Measurements from ENCODE around the gene GPR68.
"Not testable (repeated sequence)": the region's sequence is repeated elsewhere in the genome, so short reads cannot be mapped to it uniquely, and the experiment has no call there.

Gene GPR68

GRCh38 chr14:91252871-91253794, 8.6 kb upstream of the GPR68 start:
- no peak for DNase-seq (ENCODE audit: low read depth in 2 of 2)

GRCh38 chr14:91250912-91251311, 6.4 kb upstream of the GPR68 start:
- no peak for DNase-seq (ENCODE audit: low read depth in 2 of 2)

- no peak for DNase-seq (ENCODE audit: low read depth in 2 of 2)
These were observed 5.5 kb upstream of the GPR68 start for GRCh38 chr14:91249841-91250616.

GRCh38 chr14:91246051-91246852, 1.7 kb upstream of the GPR68 start:
- no peak for DNase-seq (ENCODE audit: low read depth in 2 of 2)

DNA sequence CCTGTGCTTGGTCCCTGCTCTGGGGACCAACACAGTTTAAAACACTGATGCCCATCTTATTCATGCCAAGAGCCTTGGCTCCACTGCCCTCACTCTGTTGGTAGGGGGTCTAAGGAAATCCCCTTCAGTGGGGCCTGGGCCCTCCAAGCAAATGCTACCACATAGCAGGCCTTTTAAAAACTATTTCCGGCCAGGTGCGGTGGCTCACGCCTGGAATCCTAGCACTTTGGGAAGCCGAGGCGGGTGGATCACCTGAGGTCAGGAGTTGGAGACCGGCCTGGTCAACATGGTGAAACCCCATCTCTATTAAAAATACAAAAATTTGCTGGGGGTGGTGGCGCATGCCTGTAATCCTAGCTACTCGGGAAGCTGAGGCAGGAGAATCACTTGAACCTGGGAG, 1.1 kb upstream of the GPR68 start:
- not testable (repeated sequence) for DNase-seq (ENCODE audit: low read depth in 2 of 2)

- no peak for DNase-seq (ENCODE audit: low read depth in 2 of 2)
These were observed 525 bp upstream of the GPR68 start for GRCh38 chr14:91245029-91245428.

DNA sequence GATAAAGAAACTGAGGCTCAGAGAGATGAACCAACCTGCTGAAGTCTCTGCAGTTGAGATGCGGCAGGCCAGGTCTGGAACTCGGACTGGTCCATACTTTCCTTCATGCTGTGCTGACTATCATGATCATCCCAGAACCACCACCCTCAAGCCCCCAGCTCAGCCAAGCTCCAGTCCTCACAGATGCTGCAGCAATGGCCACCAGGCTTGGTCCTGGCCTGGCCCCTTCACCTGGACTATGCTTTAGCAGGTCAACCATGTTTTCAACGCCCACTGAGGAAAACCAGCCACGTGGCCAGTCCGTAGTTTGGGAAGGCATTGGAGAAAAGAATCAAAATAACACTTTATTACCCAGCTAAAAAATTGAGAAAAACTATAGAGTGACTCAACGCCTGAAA, 1.4 kb downstream of the GPR68 start:
- DNase-seq (ENCODE audit: low read depth in 2 of 2), result no peak

DNA sequence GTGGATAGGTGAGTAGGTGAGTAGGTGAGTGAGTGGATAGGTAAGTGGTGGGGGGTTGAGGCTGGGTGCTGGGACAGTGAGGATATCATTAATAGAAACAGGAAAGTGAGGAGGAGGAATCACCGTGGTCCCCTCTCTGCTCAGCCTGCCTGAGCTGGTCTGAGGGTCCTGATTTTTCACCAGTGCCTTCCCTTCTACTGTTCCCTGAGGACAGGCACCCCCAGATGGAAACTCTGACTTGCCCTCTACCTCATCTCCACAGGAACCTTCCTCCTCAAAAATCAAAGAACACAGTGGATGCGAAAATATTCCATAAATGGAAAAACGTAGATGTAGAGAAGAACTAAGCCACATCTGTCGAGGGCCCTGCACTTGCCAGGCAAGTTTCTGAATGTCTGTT, 1.9 kb downstream of the GPR68 start:
- no peak for DNase-seq (ENCODE audit: low read depth in 2 of 2)

GRCh38 chr14:91241863-91242262, 2.6 kb downstream of the GPR68 start:
- DNase-seq (ENCODE audit: low read depth in 2 of 2), result no peak

GRCh38 chr14:91238661-91239060, 5.8 kb downstream of the GPR68 start:
- DNase-seq (ENCODE audit: low read depth in 2 of 2), result no peak

DNA sequence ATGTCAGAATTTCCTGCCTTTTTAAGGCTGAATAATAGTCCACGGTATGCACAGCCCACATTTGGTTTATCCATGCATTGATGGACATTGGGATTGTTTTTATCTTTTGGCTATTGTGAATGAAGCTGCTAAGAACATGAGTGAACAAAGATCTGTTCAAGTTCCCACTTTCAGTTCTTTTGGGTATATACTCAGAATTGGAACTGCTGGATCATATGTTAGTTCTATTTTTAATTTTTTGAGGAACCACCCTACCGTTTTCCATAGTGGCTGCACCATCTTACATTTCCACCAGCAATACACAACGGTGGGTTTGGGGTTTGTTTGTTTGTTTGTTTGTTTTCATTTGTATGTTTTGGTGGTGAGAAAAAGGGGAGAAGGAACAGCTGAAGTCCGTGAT, 6.4 kb downstream of the GPR68 start:
- no peak for DNase-seq (ENCODE audit: low read depth in 2 of 2)

DNA sequence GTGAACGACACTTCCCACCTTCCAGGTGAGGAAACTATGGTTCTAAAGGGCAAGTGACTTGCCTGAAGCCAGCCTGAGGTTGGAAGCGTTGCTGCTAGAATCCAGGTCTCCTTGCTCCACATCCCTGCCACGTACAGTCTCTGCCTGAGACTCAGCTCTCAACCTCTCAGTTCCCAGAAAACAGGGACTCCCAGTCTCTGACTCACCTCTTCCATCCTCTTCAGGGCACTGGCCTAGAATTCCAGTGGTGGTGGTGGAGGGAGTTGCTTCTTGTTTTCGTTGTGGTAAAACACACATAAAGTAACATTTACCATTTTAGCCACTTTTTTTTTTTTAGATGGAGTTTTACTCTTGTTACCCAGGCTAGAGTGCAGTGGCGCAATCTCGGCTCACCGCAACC, 7.3 kb downstream of the GPR68 start:
- no peak for DNase-seq (ENCODE audit: low read depth in 2 of 2)

- no peak for DNase-seq (ENCODE audit: low read depth in 2 of 2)
These were observed 8.7 kb downstream of the GPR68 start for GRCh38 chr14:91235841-91236240.

GRCh38 chr14:91234791-91235114, 9.8 kb downstream of the GPR68 start:
- DNase-seq (ENCODE audit: low read depth in 2 of 2), result no peak

GRCh38 chr14:91233936-91234790, 10.3 kb downstream of the GPR68 start:
- DNase-seq (ENCODE audit: low read depth in 2 of 2), result no peak

DNA sequence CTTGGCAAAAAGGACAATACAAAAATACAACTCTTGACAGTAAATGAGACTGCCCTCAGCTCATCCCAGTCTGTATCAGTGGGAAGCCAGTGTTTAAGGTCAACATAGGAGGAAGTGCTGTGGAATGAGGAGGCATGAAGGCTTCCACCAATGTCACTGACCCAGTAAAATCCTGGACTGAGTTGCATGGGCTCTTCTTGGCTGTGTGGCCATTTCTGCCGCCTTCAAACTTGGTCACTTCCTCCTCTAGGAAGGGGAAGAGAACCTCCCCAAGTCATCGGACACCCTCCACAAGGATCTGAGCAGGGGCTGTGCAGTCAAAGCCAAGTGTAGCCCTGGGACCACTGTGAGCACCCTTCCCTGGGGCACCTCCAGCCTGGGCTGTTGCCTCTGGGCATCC, 11.9 kb downstream of the GPR68 start:
- DNase-seq (ENCODE audit: low read depth in 2 of 2), result no peak

DNA sequence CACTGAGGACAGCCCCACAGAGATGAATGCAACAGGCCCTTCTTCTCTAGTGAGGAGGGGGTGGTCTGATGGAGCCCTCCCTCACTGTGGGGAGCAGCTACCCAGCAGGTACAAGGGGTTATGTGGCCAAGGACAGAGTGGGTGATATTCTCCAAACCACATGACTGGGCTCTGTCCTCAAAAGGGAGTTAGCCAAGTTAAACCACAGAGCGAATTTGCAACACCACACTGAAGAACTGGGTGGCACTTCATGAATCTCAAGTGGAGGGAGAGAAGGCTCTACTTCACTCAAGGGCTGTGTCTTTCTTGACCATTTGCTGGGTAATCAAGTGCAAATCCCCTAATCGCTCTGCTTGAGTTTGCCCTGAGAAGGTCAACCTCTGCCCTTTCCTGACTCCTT, 12.5 kb downstream of the GPR68 start:
- DNase-seq (ENCODE audit: low read depth in 2 of 2), result no peak

DNA sequence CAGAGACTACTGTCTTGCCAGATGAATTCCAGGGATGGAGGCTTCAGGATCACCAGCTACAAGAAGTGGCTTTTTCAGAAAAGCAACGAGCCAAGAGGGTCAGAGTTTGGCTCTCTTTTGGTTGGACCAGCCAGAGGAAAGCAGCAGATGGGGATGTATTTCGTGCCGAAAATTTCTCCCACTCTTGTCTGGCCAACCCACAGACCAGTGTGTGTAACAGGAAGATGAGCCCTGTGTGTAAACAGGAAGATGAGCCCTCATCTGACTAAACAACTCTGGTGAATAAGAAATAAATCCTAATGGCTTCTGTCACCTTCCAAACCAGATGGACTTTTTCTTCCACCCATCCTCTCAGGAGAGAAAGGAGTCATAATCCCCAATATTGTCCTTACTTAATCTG, 13.1 kb downstream of the GPR68 start:
- DNase-seq (ENCODE audit: low read depth in 2 of 2), result no peak

- DNase-seq (ENCODE audit: low read depth in 2 of 2), result no peak
These were observed 14.0 kb downstream of the GPR68 start for GRCh38 chr14:91230397-91231035.

DNA sequence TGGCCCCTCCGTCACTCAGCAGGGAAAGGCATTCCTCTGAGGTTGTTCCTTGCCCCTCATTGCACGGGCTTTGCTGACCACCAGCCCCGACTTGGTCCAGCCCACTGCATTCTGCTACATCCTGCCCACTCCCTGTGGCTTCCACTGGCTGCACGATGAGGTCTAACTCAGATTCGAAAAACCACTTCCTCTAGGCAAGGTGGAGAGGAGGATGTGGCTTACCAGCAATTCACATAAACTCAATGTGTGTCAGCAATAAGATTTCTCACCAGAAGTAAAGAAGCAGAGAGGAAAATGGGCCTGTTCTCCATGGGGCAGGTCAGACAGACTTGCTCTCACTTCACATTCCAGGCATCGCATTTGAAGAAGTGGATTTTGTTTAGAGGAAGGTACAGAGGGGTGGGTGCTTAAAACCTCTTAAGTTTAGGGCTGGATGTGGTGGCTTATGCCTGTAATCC, 14.7 kb downstream of the GPR68 start:
- DNase-seq (ENCODE audit: low read depth in 2 of 2), result no peak

GRCh38 chr14:91229005-91229382, 15.5 kb downstream of the GPR68 start:
- no peak for DNase-seq (ENCODE audit: low read depth in 2 of 2)
